Lower lobe of right lung (tissue), 2 donors: ENCODE data around the gene ERAP2. TPM values are rescaled to one million over a fixed set of nuclear protein-coding genes. Genes with fewer than 3 reads are reported as not detected.
A peak's percentile ranks its signal among the peaks of the same experiment; 100 is the strongest.

ENCODE experiments used
- ATAC-seq, 2 donors: fragments of 200-7000 bp; cut with Tn5 transposase; one replicate each; pipeline ENCODE4 v1.9.1; 2020 to 2022; ENCODE audit warnings: mild to moderate bottlenecking in 2 of 2, moderate library complexity in 2 of 2
- DNase-seq: peaks from one replicate; pipeline ENCODE4 v3.0.0-alpha.2; 2020
- H3K27ac ChIP-seq: fragments of 200-600 bp; one replicate; pipeline ENCODE4 v1.8.0; 2022
- H3K27me3 ChIP-seq: fragments of 200-600 bp; one replicate; pipeline ENCODE4 v1.8.0; 2022; ENCODE audit warnings: low read depth
- H3K36me3 ChIP-seq: fragments of 200-600 bp; one replicate; pipeline ENCODE4 v1.8.0; 2022; ENCODE audit warnings: mild to moderate bottlenecking
- H3K4me1 ChIP-seq: fragments of 200-600 bp; one replicate; pipeline ENCODE4 v1.8.0; 2022
- H3K4me3 ChIP-seq: fragments of 200-600 bp; one replicate; pipeline ENCODE4 v1.8.0; 2022; ENCODE audit warnings: mild to moderate bottlenecking
- H3K9me3 ChIP-seq: fragments of 200-600 bp; one replicate; pipeline ENCODE4 v1.8.0; 2022
- CTCF ChIP-seq: fragments of 200-600 bp; IDR thresholded peaks from one replicate; pipeline ENCODE4 v1.8.0; 2022; ENCODE audit warnings: antibody characterized with exemption, mild to moderate bottlenecking
- intact Hi-C: fragments of 100-400 bp; cut with DNase I; formaldehyde crosslinking; loops from one replicate; pipeline ENCODE4 v1.11.0; 2022
- total RNA-seq: library from RNA; stranded (reverse); fragmentation: NEBNext Ultra II Directional; extraction: Animal tissue kit (Norgen Biotek cat#: 25700); gene quantifications from one replicate; pipeline ENCODE4 v1.2.1, GENCODE V29; 2021
- donor health status: DM: no; HTN: yes; CAD: no; lungs with severe emphysema.

The ERAP2 gene
- total RNA-seq, 1 donor from 2014 or later, result 32.1 TPM

GRCh38 chr5:96885518-96886338 lies 9.4 kb downstream of the ERAP2 start:
- ATAC-seq, result peak; percentile 16 to 37

GRCh38 chr5:96893342-96893741 lies 17.0 kb downstream of the ERAP2 start:
- DNase-seq, result no peak
- Histone ChIP-seq H3K9me3 (no peaks in the 10 kb centered on the region), H3K36me3 (peaks cover 80% of the 10 kb centered on the region), H3K4me3 (no peak overlapping the region), H3K27ac (no peak overlapping the region), H3K27me3 (no peaks in the 10 kb centered on the region), H3K4me1 (no peaks in the 10 kb centered on the region)
- intact Hi-C loops, result no loop called here
- TF ChIP-seq CTCF, result no peak
- peak; percentile 59 to 69 for ATAC-seq

More at GRCh38 chr5:96885518-96886338, 9.4 kb downstream of the ERAP2 start:
- H3K27ac ChIP-seq, result no peak overlapping the region
- peaks cover 31% of the 10 kb centered on the region for H3K4me1 ChIP-seq
- intact Hi-C loops, result no loop called here
- no peak for DNase-seq
- TF ChIP-seq CTCF, result no peak
- peaks cover 42% of the 10 kb centered on the region for H3K36me3 ChIP-seq
- H3K9me3 ChIP-seq, result no peaks in the 10 kb centered on the region
- H3K4me3 ChIP-seq, result no peak overlapping the region
- H3K27me3 ChIP-seq, result no peaks in the 10 kb centered on the region

- Histone ChIP-seq H3K4me1 (no peaks in the 10 kb centered on the region), H3K36me3 (peaks cover 69% of the 10 kb centered on the region), H3K27me3 (no peaks in the 10 kb centered on the region), H3K27ac (no peak overlapping the region), H3K9me3 (no peaks in the 10 kb centered on the region), H3K4me3 (no peak overlapping the region)
- no peak for ATAC-seq
- DNase-seq, result no peak
- no peak for TF ChIP-seq CTCF
- intact Hi-C loops, result no loop called here
Observed at GRCh38 chr5:96896276-96896675, 20.0 kb downstream of the ERAP2 start.

- H3K4me1 ChIP-seq, result no peaks in the 10 kb centered on the region
- H3K27ac ChIP-seq, result no peak overlapping the region
- intact Hi-C loops, result no loop called here
- H3K4me3 ChIP-seq, result no peak overlapping the region
- ATAC-seq (peak; percentile 52 to 78), DNase-seq (peak; percentile 61)
- H3K27me3 ChIP-seq, result no peaks in the 10 kb centered on the region
- TF ChIP-seq CTCF, result no peak
- no peaks in the 10 kb centered on the region for H3K9me3 ChIP-seq
- peaks cover 73% of the 10 kb centered on the region for H3K36me3 ChIP-seq
Observed at GRCh38 chr5:96896806-96897205, 20.5 kb downstream of the ERAP2 start.

- Histone ChIP-seq H3K27ac (no peak overlapping the region), H3K4me1 (no peaks in the 10 kb centered on the region), H3K4me3 (no peak overlapping the region), H3K27me3 (no peaks in the 10 kb centered on the region), H3K36me3 (peaks cover 56% of the 10 kb centered on the region), H3K9me3 (no peaks in the 10 kb centered on the region)
- intact Hi-C loops, result no loop called here
- no peak for TF ChIP-seq CTCF
- ATAC-seq (no peak), DNase-seq (no peak)
Observed at GRCh38 chr5:96901384-96901783, 25.1 kb downstream of the ERAP2 start.
